IMR-90 (cell line): Measurements from ENCODE around the gene FPR3. TPM values are rescaled to one million over a fixed set of nuclear protein-coding genes. Genes with fewer than 3 reads are reported as not detected.

Experiments
- ATAC-seq: fragments of 200-7000 bp; cut with Tn5 transposase; 2 replicates; pipeline ENCODE4 v1.9.1; 2020; ENCODE audit warnings: low read depth, mild to moderate bottlenecking, moderate library complexity
- BruUV-seq: library from RNA; stranded (reverse); fragments of 400-500 nt; replicated peaks from 2 replicates; lab custom pipeline; 2021; lab: Mats Ljungman, UMichigan
- CTCF ChIA-PET: fragments of 300-600 bp; formaldehyde crosslinking; extraction: SDS; loops from one replicate; lab custom pipeline; 2021; ENCODE audit warnings: antibody characterized with exemption; lab: Yijun Ruan, JAX
- POLR2A ChIA-PET: fragments of 300-600 bp; sonication (Branson Sonifier 250); formaldehyde crosslinking; loops from one replicate; lab custom pipeline; 2022; ENCODE audit warnings: antibody characterized with exemption; ENCODE audit not compliant: unreplicated experiment; lab: Charles Lee
- DNase-seq: peaks from one replicate; pipeline ENCODE4 v3.0.0; 2013
- H2AFZ ChIP-seq: replicated peaks from 2 replicates; pipeline ENCODE3; 2013; ENCODE audit warnings: low read length, mild to moderate bottlenecking; ENCODE audit not compliant: poor library complexity
- H2AK5ac ChIP-seq: 2 replicates; pipeline ENCODE4 v1.6.1; 2013; ENCODE audit warnings: low read depth, low read length, inconsistent platforms
- H2AK9ac ChIP-seq: replicated peaks from 2 replicates; pipeline ENCODE3; 2013; ENCODE audit warnings: mild to moderate bottlenecking, low read depth, low read length, moderate library complexity; ENCODE audit not compliant: poor library complexity
- H2BK120ac ChIP-seq: 2 replicates; pipeline ENCODE4 v1.6.1; 2013; ENCODE audit warnings: low read depth, low read length, inconsistent platforms
- H2BK15ac ChIP-seq: 3 replicates; pipeline ENCODE4 v1.6.1; 2013; ENCODE audit warnings: low read depth, low read length, inconsistent platforms
- H2BK20ac ChIP-seq: 2 replicates; pipeline ENCODE4 v1.6.1; 2013; ENCODE audit warnings: low read depth, mild to moderate bottlenecking, inconsistent platforms, low read length, moderate library complexity
- H2BK5ac ChIP-seq: 2 replicates; pipeline ENCODE4 v1.6.1; 2013; ENCODE audit warnings: mild to moderate bottlenecking, low read depth, low read length, inconsistent platforms; ENCODE audit not compliant: poor library complexity, severe bottlenecking
- H3K14ac ChIP-seq: replicated peaks from 2 replicates; pipeline ENCODE4 v1.6.1; 2013; ENCODE audit warnings: low read depth, low read length, inconsistent platforms
- H3K18ac ChIP-seq: 2 replicates; pipeline ENCODE4 v1.6.1; 2013; ENCODE audit warnings: low read depth, low read length, control low read depth
- H3K23ac ChIP-seq: 2 replicates; pipeline ENCODE4 v1.6.1; 2013; ENCODE audit warnings: low read depth, low read length, inconsistent platforms
- H3K27ac ChIP-seq: 2 replicates; pipeline ENCODE4 v1.5.1; 2013; ENCODE audit warnings: mild to moderate bottlenecking, control low read depth, low read length; ENCODE audit not compliant: insufficient read depth
- H3K27me3 ChIP-seq: 2 replicates; pipeline ENCODE4 v1.6.1; 2013; ENCODE audit warnings: low read length; ENCODE audit not compliant: control insufficient read depth, insufficient read depth
- H3K36me3 ChIP-seq: 2 replicates; pipeline ENCODE4 v1.6.1; 2013; ENCODE audit warnings: low read length, mixed read lengths; ENCODE audit not compliant: control insufficient read depth, insufficient read depth
- H3K4ac ChIP-seq: 2 replicates; pipeline ENCODE4 v1.6.1; 2013; ENCODE audit warnings: low read depth, low read length, inconsistent platforms
- H3K4me1 ChIP-seq: 2 replicates; pipeline ENCODE4 v1.6.1; 2013; ENCODE audit warnings: low read length, mixed read lengths; ENCODE audit not compliant: control insufficient read depth, insufficient read depth
- H3K4me2 ChIP-seq: 2 replicates; pipeline ENCODE4 v1.6.1; 2013; ENCODE audit warnings: low read depth, mild to moderate bottlenecking, control low read depth, low read length, moderate library complexity
- H3K4me3 ChIP-seq: 2 replicates; pipeline ENCODE4 v1.5.1; 2013; ENCODE audit warnings: low read depth, mild to moderate bottlenecking, control low read depth, low read length, moderate library complexity; ENCODE audit not compliant: insufficient read depth
- H3K56ac ChIP-seq: 2 replicates; pipeline ENCODE4 v1.6.1; 2013; ENCODE audit warnings: low read length, inconsistent platforms; ENCODE audit not compliant: insufficient read depth; ENCODE audit errors: extremely low read depth
- H3K79me1 ChIP-seq, 2 experiments: 2 replicates each; pipeline ENCODE4 v1.6.1; 2013; ENCODE audit warnings: low read length in 2 of 2, inconsistent platforms in 1 of 2, low read depth in 1 of 2
- H3K9ac ChIP-seq: 2 replicates; pipeline ENCODE4 v1.6.1; 2013; ENCODE audit warnings: low read depth, low read length, control low read depth
- H3K9me1 ChIP-seq: 2 replicates; pipeline ENCODE4 v1.6.1; 2013; ENCODE audit warnings: low read length, inconsistent platforms; ENCODE audit not compliant: insufficient read depth
- H3K9me3 ChIP-seq: 2 replicates; pipeline ENCODE4 v1.6.1; 2013; ENCODE audit warnings: low read length; ENCODE audit not compliant: control insufficient read depth, insufficient read depth
- H4K20me1 ChIP-seq: 2 replicates; pipeline ENCODE4 v1.6.1; 2013; ENCODE audit warnings: low read length, inconsistent platforms; ENCODE audit not compliant: insufficient read depth
- H4K5ac ChIP-seq: 2 replicates; pipeline ENCODE4 v1.6.1; 2013; ENCODE audit warnings: mild to moderate bottlenecking, low read depth, low read length, control low read depth
- H4K8ac ChIP-seq, 2 experiments: 2 replicates each; pipeline ENCODE4 v1.6.1; 2013; ENCODE audit warnings: low read depth in 2 of 2, low read length in 2 of 2, control low read depth in 1 of 2, inconsistent platforms in 1 of 2
- H4K91ac ChIP-seq: 2 replicates; pipeline ENCODE4 v1.6.1; 2013; ENCODE audit warnings: low read depth, low read length, inconsistent platforms; ENCODE audit not compliant: insufficient read depth
- BHLHE40 ChIP-seq: fragments of 150-350 bp; IDR thresholded peaks from 2 replicates; pipeline ENCODE4 v1.6.1; 2016; ENCODE audit warnings: mild to moderate bottlenecking, low read depth, low read length
- CEBPB ChIP-seq: IDR thresholded peaks from 2 replicates; pipeline ENCODE4 v1.6.1; 2012; ENCODE audit warnings: low read depth, low read length, improper control_type of control experiment
- CHD1 ChIP-seq: IDR thresholded peaks from 2 replicates; pipeline ENCODE4 v1.6.1; 2012; ENCODE audit warnings: low read depth, low read length, improper control_type of control experiment
- FOS ChIP-seq: fragments of 150-350 bp; IDR thresholded peaks from 2 replicates; pipeline ENCODE4 v1.6.1; 2016; ENCODE audit warnings: low read depth, low read length
- MAFK ChIP-seq: IDR thresholded peaks from 2 replicates; pipeline ENCODE4 v1.6.1; 2012; ENCODE audit warnings: low read depth, low read length, improper control_type of control experiment
- MXI1 ChIP-seq: IDR thresholded peaks from 2 replicates; pipeline ENCODE4 v1.6.1; 2012; ENCODE audit warnings: low read depth, mild to moderate bottlenecking, low read length, moderate library complexity, borderline replicate concordance
- NFE2L2 ChIP-seq: fragments of 150-350 bp; IDR thresholded peaks from 2 replicates; pipeline ENCODE4 v1.6.1; 2016; ENCODE audit warnings: low read depth, mild to moderate bottlenecking, low read length
- POLR2A ChIP-seq: IDR thresholded peaks from 2 replicates; pipeline ENCODE4 v1.6.1; 2012; ENCODE audit warnings: mild to moderate bottlenecking, low read depth, low read length
- RAD21 ChIP-seq: IDR thresholded peaks from 2 replicates; pipeline ENCODE4 v1.6.1; 2012; ENCODE audit warnings: low read length, improper control_type of control experiment
- RCOR1 ChIP-seq: IDR thresholded peaks from 2 replicates; pipeline ENCODE4 v1.6.1; 2012; ENCODE audit warnings: mild to moderate bottlenecking, low read length, improper control_type of control experiment; ENCODE audit not compliant: insufficient replicate concordance
- RFX5 ChIP-seq: IDR thresholded peaks from 2 replicates; pipeline ENCODE4 v1.8.0; 2012; ENCODE audit warnings: low read depth, mild to moderate bottlenecking, low read length, moderate library complexity
- SMC3 ChIP-seq: fragments of 150-350 bp; IDR thresholded peaks from 2 replicates; pipeline ENCODE4 v1.6.1; 2016; ENCODE audit warnings: low read depth, mild to moderate bottlenecking, antibody characterized with exemption, low read length, moderate library complexity
- USF2 ChIP-seq: fragments of 150-350 bp; IDR thresholded peaks from 2 replicates; pipeline ENCODE4 v1.6.1; 2017; ENCODE audit warnings: mild to moderate bottlenecking, antibody characterized with exemption, low read length, low read depth
- WGBS, 2 experiments: methylation state at CpG; one replicate each; pipeline versions ENCODE4 v1.1.5 to v1.1.7; 2013; ENCODE audit warnings: missing lambda C conversion rate in 2 of 2; ENCODE audit not compliant: insufficient read length in 1 of 2; ENCODE audit errors: extremely low coverage in 2 of 2; 5-methylcytosine and 5-hydroxymethylcytosine counted together
- dilution Hi-C: fragments of 300-500 bp; cut with HindIII; formaldehyde crosslinking; loops from one replicate; pipeline ENCODE4 v1.14.3; 2018; ENCODE audit warnings: low sequenced_read_pairs; ENCODE audit not compliant: unreplicated experiment
- in situ Hi-C: fragments of 300-500 bp; cut with MboI; formaldehyde crosslinking; loops from 3 replicates; pipeline ENCODE4 v1.14.3; 2019; ENCODE audit warnings: low sequenced_read_pairs, inconsistent platforms, mixed read lengths
- intact Hi-C: fragments of 100-400 bp; cut with micrococcal nuclease; formaldehyde crosslinking; loops from 2 replicates; pipeline ENCODE4 v1.10.0; 2022
- polyA plus RNA-seq, 3 experiments: library from polyadenylated mRNA; depleted of rRNA; stranded (reverse); fragments of >200 nt; gene quantifications; 2 replicates each; pipeline ENCODE4 v1.2.3, GENCODE V29; 2012; ENCODE audit warnings: low replicate concordance in 1 of 3
- total RNA-seq: library from RNA; depleted of rRNA; stranded (reverse); fragments of >200 nt; gene quantifications from 2 replicates; pipeline ENCODE4 v1.2.3, GENCODE V29; 2012
- TF ChIP-seq, protein P1 (sequence below): fragments of 150-350 bp; IDR thresholded peaks from 2 replicates; pipeline ENCODE4 v1.6.1; 2016; ENCODE audit warnings: low read depth, mild to moderate bottlenecking, low read length, moderate library complexity, borderline replicate concordance

The FPR3 gene
- total and polyA plus RNA-seq, 2 of the 4 experiments (the other 2 are of a cell fraction), result not detected

DNA sequence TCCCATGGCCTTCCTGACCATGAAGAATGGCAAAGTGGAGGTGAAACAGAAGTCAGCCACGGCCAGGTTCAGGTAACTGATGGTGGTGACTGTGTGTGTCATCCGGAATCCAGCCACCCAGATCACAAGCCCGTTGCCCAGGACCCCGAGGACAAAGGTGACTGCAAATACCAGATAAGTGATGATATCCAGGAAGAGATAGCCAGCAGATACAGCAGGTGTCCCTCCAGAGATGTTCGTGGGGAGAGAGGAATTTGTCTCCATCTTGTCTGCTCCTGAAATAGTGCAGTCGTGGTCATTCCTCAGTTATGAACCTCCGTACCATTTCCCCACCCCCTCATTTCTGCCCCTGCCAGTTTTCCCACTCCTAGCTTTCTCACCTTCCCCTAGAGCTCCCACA is 48.2 kb upstream of the FPR3 start (continued):
- TF ChIP-seq SMC3, result no peak
- TF ChIP-seq MAFK, result no peak
- no peak for TF ChIP-seq USF2
- TF ChIP-seq FOS, result no peak

GRCh38 chr19:51749979-51750378 is 45.0 kb upstream of the FPR3 start:
- no peaks in the 10 kb centered on the region for H3K36me3 ChIP-seq
- ATAC-seq, result no peak
- no peak overlapping the region for H3K23ac ChIP-seq
- no peak for DNase-seq
- no CpG with 5 or more reads among the region's 4 CpGs for WGBS, 2 experiments
- no peak overlapping the region for H4K91ac ChIP-seq
- no peak overlapping the region for H2BK15ac ChIP-seq
- in situ Hi-C loops (no loop called here), intact Hi-C loops (no loop called here), dilution Hi-C loops (no loop called here)
- H2BK5ac ChIP-seq, result no peak overlapping the region
- no peaks in the 10 kb centered on the region for H3K4me1 ChIP-seq
- H4K20me1 ChIP-seq, result no peaks in the 10 kb centered on the region
- H3K4ac ChIP-seq, result no peak overlapping the region
- no peak overlapping the region for H2AFZ ChIP-seq
- no peak overlapping the region for H2AK9ac ChIP-seq
- H3K79me1 ChIP-seq, result no peaks in the 10 kb centered on the region
- ChIA-PET POLR2A (no interaction called here), CTCF (no interaction called here)
- no peak overlapping the region for H3K4me2 ChIP-seq
- no TSS peak for BruUV-seq
- no peak overlapping the region for H4K5ac ChIP-seq
- no peaks in the 10 kb centered on the region for H3K9me1 ChIP-seq
- H3K4me3 ChIP-seq, result no peak overlapping the region
- H3K14ac ChIP-seq, result no peak overlapping the region
- H2AK5ac ChIP-seq, result no peak overlapping the region
- H3K18ac ChIP-seq, result no peak overlapping the region
- peaks cover 4% of the 10 kb centered on the region; the same call in 1 of the 2 replicates for H3K9me3 ChIP-seq
- no peaks in the 10 kb centered on the region for H3K27me3 ChIP-seq
- no peak overlapping the region for H3K27ac ChIP-seq
- H4K8ac ChIP-seq, result no peak overlapping the region
- H2BK20ac ChIP-seq, result no peak overlapping the region
- H3K9ac ChIP-seq, result no peak overlapping the region
- no peak overlapping the region for H2BK120ac ChIP-seq
- no peak overlapping the region for H3K56ac ChIP-seq
- TF ChIP-seq RFX5 (no peak), FOS (no peak), RCOR1 (no peak), POLR2A (no peak), CEBPB (no peak), NFE2L2 (no peak), CHD1 (no peak), MAFK (no peak), BHLHE40 (no peak), MXI1 (no peak), USF2 (no peak), RAD21 (no peak), SMC3 (no peak)
- TF ChIP-seq, protein P1, sequence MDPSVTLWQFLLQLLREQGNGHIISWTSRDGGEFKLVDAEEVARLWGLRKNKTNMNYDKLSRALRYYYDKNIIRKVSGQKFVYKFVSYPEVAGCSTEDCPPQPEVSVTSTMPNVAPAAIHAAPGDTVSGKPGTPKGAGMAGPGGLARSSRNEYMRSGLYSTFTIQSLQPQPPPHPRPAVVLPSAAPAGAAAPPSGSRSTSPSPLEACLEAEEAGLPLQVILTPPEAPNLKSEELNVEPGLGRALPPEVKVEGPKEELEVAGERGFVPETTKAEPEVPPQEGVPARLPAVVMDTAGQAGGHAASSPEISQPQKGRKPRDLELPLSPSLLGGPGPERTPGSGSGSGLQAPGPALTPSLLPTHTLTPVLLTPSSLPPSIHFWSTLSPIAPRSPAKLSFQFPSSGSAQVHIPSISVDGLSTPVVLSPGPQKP, result no peak
